ENCODE results near the gene FADS3. TPM values are rescaled to one million over a fixed set of nuclear protein-coding genes. Genes with fewer than 3 reads are reported as not detected.

The FADS3 gene
- total RNA-seq, 1 donor = 35.9 TPM

GRCh38 chr11:61905801-61906521 is 14.6 kb upstream of the FADS3 start:
- H3K4me3 ChIP-seq (ENCODE audit: low read depth, low read length) = no peak overlapping the region
- no peak for DNase-seq (ENCODE audit: low read depth)
- no peak for TF ChIP-seq CTCF (IDR thresholded peaks at IDR 0.05; ENCODE audit: insufficient read depth, low read length)

- TF ChIP-seq CTCF (IDR thresholded peaks at IDR 0.05; ENCODE audit: insufficient read depth, low read length) = no peak
- DNase-seq (ENCODE audit: low read depth) = no peak
These were observed 13.8 kb upstream of the FADS3 start for GRCh38 chr11:61905067-61905696.

GRCh38 chr11:61904539-61905048 is 13.2 kb upstream of the FADS3 start:
- no peak for TF ChIP-seq CTCF (IDR thresholded peaks at IDR 0.05; ENCODE audit: insufficient read depth, low read length)
- DNase-seq (ENCODE audit: low read depth) = no peak

More at GRCh38 chr11:61905067-61905696, 13.8 kb upstream of the FADS3 start:
- H3K4me3 ChIP-seq (ENCODE audit: low read depth, low read length) = no peak overlapping the region

GRCh38 chr11:61903845-61904244 is 12.5 kb upstream of the FADS3 start:
- TF ChIP-seq CTCF (IDR thresholded peaks at IDR 0.05; ENCODE audit: insufficient read depth, low read length) = no peak
- DNase-seq (ENCODE audit: low read depth) = no peak
- no peak overlapping the region for H3K4me3 ChIP-seq (ENCODE audit: low read depth, low read length)

More at GRCh38 chr11:61904539-61905048, 13.2 kb upstream of the FADS3 start:
- H3K4me3 ChIP-seq (ENCODE audit: low read depth, low read length) = no peak overlapping the region

GRCh38 chr11:61902313-61902712 is 11.0 kb upstream of the FADS3 start:
- TF ChIP-seq CTCF (IDR thresholded peaks at IDR 0.05; ENCODE audit: insufficient read depth, low read length) = no peak
- H3K4me3 ChIP-seq (ENCODE audit: low read depth, low read length) = no peak overlapping the region
- DNase-seq (ENCODE audit: low read depth) = no peak

- no peak overlapping the region for H3K4me3 ChIP-seq (ENCODE audit: low read depth, low read length)
- no peak for DNase-seq (ENCODE audit: low read depth)
- TF ChIP-seq CTCF (IDR thresholded peaks at IDR 0.05; ENCODE audit: insufficient read depth, low read length) = no peak
These were observed 10.1 kb upstream of the FADS3 start for GRCh38 chr11:61901397-61901796.

All from fibroblast of the aortic adventitia (primary cell).